Measurements from ENCODE around the gene KIAA0513.
A peak's percentile ranks its signal among the peaks of the same experiment; 100 is the strongest.

Gene KIAA0513

GRCh38 chr16:85005285-85006069 lies 22.1 kb upstream of the KIAA0513 start:
- DNase-seq, result peak in 1 of 2 experiments; percentile 33

GRCh38 chr16:85006639-85007038 lies 21.0 kb upstream of the KIAA0513 start:
- no peak for DNase-seq

GRCh38 chr16:85007496-85008214 lies 19.9 kb upstream of the KIAA0513 start:
- DNase-seq, result no peak

GRCh38 chr16:85008271-85008670 lies 19.3 kb upstream of the KIAA0513 start:
- no peak for DNase-seq

- no peak for DNase-seq
Observed at GRCh38 chr16:85010446-85010930, 17.1 kb upstream of the KIAA0513 start.

GRCh38 chr16:85010931-85011845 lies 16.4 kb upstream of the KIAA0513 start, which contains the start of gene ZDHHC7:
Gene ZDHHC7 (minus strand): TSS chr16:85011535. CDS start chr16:84990618, 20,917 bp downstream.
- DNase-seq, result peak; percentile 25 to 81

GRCh38 chr16:85011846-85012284 lies 15.7 kb upstream of the KIAA0513 start:
- no peak for DNase-seq

GRCh38 chr16:85014311-85014710 lies 13.3 kb upstream of the KIAA0513 start:
- no peak for DNase-seq

GRCh38 chr16:85015481-85016187 lies 12.0 kb upstream of the KIAA0513 start:
- DNase-seq, result no peak

- no peak for DNase-seq
Observed at GRCh38 chr16:85017151-85017550, 10.4 kb upstream of the KIAA0513 start.

GRCh38 chr16:85017633-85018032 lies 10.0 kb upstream of the KIAA0513 start:
- no peak for DNase-seq

- no peak for DNase-seq
Observed at GRCh38 chr16:85018529-85019236, 8.9 kb upstream of the KIAA0513 start.

- DNase-seq, result no peak
Observed at GRCh38 chr16:85019659-85020245, 7.8 kb upstream of the KIAA0513 start.

GRCh38 chr16:85025781-85026653 lies 1.6 kb upstream of the KIAA0513 start:
- DNase-seq, result no peak

- DNase-seq, result no peak
Observed at GRCh38 chr16:85026703-85027102, 892 bp upstream of the KIAA0513 start.

GRCh38 chr16:85027958-85028684 lies 526 bp downstream of the KIAA0513 start:
- DNase-seq, result no peak

GRCh38 chr16:85028685-85029407 lies 1.3 kb downstream of the KIAA0513 start:
- no peak for DNase-seq

- no peak for DNase-seq
Observed at GRCh38 chr16:85029408-85029784, 1.8 kb downstream of the KIAA0513 start.

- DNase-seq, result no peak
Observed at GRCh38 chr16:85029981-85030401, 2.4 kb downstream of the KIAA0513 start.

All from SW 1271 (cell line).